GM10266 (cell line): ENCODE results near the gene GPAT3.

ENCODE experiments used
- DNase-seq: peaks from one replicate; pipeline ENCODE4 v3.0.0; 2012; ENCODE audit errors: extremely low spot score
- CTCF ChIP-seq: IDR thresholded peaks from 2 replicates; pipeline ENCODE4 v1.5.1; 2012; ENCODE audit warnings: mild to moderate bottlenecking, low read depth; ENCODE audit not compliant: control insufficient read depth, insufficient read depth; ENCODE audit errors: missing control alignments

Gene GPAT3

DNA sequence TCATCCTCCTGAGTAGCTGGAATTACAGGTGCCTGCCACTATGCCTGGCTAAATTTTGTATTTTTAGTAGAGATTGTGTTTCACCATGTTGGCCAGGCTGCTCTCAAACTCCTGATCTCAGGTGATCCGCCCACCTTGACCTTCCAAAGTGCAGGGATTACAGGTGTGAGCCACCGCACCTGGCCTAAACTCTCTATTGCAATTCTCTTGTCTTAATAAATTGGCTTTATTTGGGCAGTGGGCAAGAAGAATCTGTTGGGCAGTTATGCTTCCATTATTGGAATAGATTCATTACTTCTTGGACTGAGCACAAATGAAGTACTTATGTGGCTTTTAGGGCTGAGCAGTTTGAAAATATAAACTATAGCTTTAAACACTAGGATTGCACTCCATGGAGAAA, 8.2 kb upstream of the GPAT3 start:
- no peak for DNase-seq
- TF ChIP-seq CTCF, result no peak

- no peak for DNase-seq
- no peak for TF ChIP-seq CTCF
These were observed 709 bp downstream of the GPAT3 start for GRCh38 chr4:83536362-83537272.

GRCh38 chr4:83542225-83542624, 6.3 kb downstream of the GPAT3 start:
- no peak for TF ChIP-seq CTCF
- DNase-seq, result no peak

- DNase-seq, result no peak
- no peak for TF ChIP-seq CTCF
These were observed 10.9 kb downstream of the GPAT3 start for GRCh38 chr4:83546786-83547185.

GRCh38 chr4:83548151-83548905, 12.4 kb downstream of the GPAT3 start:
- peak; percentile 41 for DNase-seq
- no peak for TF ChIP-seq CTCF

GRCh38 chr4:83552083-83552482, 16.2 kb downstream of the GPAT3 start:
- DNase-seq, result no peak
- no peak for TF ChIP-seq CTCF

- no peak for DNase-seq
- no peak for TF ChIP-seq CTCF
These were observed 17.0 kb downstream of the GPAT3 start for GRCh38 chr4:83552924-83553323.
